PFSK-1 (cell line): ENCODE data around the gene RIPK4.

Experiments used
- FOXP2 ChIP-seq: optimal IDR thresholded peaks from 2 replicates; pipeline ENCODE3; 2011; ENCODE audit warnings: borderline replicate concordance, control low read depth, inconsistent platforms; ENCODE audit not compliant: insufficient read depth; ENCODE audit errors: extremely low read length, extremely low read depth
- POLR2AphosphoS5 ChIP-seq: IDR thresholded peaks from 2 replicates; pipeline ENCODE4 v1.6.1; 2012; ENCODE audit warnings: low read depth, mild to moderate bottlenecking, control low read depth, low read length, moderate library complexity
- SIN3A ChIP-seq: IDR thresholded peaks from 2 replicates; pipeline ENCODE4 v1.6.1; 2012; ENCODE audit warnings: mild to moderate bottlenecking, low read length, moderate library complexity, borderline replicate concordance; ENCODE audit not compliant: insufficient read depth
- TAF1 ChIP-seq: IDR thresholded peaks from 2 replicates; pipeline ENCODE4 v1.6.1; 2012; ENCODE audit warnings: low read length, control low read depth, borderline replicate concordance; ENCODE audit not compliant: insufficient read depth
- TF ChIP-seq, protein P1 (sequence below), 2 experiments: IDR thresholded peaks; 2 replicates each; pipeline versions ENCODE4 v1.6.1 to v1.8.0; 2011 to 2012; ENCODE audit warnings: low read depth in 2 of 2, low read length in 2 of 2, control low read depth in 1 of 2, inconsistent platforms in 1 of 2, mild to moderate bottlenecking in 1 of 2, moderate library complexity in 1 of 2; ENCODE audit not compliant: insufficient read depth in 1 of 2

DNA sequence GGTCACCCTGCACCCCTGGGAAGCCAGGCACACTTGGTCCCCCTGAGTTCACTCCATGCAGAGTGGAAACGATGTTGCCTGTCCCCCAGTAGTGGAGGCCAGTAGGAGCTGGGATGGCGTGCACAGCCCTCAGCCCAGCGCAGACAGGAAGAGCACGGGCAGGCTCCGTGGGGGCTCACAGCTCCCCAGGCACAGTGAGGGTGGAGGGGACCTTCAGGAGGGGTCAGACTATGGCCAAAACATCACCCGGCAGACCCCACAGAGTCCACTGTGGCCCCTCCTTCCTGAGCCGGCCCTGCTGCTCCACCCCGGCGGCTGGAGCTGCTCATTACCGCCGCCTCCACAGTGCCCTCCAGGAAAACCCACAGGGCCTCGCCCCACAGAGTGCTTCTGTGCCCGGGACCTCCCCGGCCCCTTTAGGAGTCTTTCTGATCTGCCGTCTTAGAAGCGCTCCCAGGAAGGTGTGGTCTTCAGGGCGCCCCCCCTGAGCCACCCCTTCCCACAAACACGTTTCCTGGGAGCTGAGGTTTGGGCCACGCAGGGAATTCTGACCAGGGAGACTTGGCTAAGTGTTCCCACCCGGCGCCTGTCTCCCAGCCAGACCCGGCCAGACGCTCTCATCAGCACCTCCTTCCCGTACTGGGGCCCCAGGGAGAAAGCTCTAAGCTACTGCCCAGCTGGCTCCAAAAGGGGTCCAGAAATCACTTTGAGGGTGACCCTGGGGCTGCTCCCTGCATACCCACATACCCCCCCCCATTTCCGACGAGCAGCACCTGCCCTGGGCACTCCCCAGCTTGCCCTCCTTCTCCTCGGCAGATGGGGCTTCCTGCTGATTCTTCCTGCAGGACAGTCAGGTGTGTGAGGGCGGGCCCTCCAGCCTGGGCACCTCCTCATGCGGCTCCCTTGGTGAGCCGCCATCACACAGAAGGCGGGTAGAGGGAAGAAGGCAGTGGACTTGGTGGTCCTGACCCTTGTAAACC, 38.8 kb downstream of the RIPK4 start:
- TF ChIP-seq, protein P1, sequence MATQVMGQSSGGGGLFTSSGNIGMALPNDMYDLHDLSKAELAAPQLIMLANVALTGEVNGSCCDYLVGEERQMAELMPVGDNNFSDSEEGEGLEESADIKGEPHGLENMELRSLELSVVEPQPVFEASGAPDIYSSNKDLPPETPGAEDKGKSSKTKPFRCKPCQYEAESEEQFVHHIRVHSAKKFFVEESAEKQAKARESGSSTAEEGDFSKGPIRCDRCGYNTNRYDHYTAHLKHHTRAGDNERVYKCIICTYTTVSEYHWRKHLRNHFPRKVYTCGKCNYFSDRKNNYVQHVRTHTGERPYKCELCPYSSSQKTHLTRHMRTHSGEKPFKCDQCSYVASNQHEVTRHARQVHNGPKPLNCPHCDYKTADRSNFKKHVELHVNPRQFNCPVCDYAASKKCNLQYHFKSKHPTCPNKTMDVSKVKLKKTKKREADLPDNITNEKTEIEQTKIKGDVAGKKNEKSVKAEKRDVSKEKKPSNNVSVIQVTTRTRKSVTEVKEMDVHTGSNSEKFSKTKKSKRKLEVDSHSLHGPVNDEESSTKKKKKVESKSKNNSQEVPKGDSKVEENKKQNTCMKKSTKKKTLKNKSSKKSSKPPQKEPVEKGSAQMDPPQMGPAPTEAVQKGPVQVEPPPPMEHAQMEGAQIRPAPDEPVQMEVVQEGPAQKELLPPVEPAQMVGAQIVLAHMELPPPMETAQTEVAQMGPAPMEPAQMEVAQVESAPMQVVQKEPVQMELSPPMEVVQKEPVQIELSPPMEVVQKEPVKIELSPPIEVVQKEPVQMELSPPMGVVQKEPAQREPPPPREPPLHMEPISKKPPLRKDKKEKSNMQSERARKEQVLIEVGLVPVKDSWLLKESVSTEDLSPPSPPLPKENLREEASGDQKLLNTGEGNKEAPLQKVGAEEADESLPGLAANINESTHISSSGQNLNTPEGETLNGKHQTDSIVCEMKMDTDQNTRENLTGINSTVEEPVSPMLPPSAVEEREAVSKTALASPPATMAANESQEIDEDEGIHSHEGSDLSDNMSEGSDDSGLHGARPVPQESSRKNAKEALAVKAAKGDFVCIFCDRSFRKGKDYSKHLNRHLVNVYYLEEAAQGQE (IDR thresholded peaks at IDR 0.05; ENCODE audit: insufficient read depth in 1 of 2, low read depth in 2 of 2, low read length in 2 of 2) = no peak
- TF ChIP-seq TAF1 = no peak
- TF ChIP-seq SIN3A = no peak
- TF ChIP-seq POLR2AphosphoS5 = no peak
- no peak for TF ChIP-seq FOXP2
